Neural progenitor cell (in vitro differentiated cells): ENCODE results near the gene DUSP6. TPM values are rescaled to one million over a fixed set of nuclear protein-coding genes. Genes with fewer than 3 reads are reported as not detected.
"Not testable (repeated sequence)": the region's sequence is repeated elsewhere in the genome, so short reads cannot be mapped to it uniquely, and the experiment has no call there.

Experiments
- DNase-seq: peaks from one replicate; pipeline ENCODE4 v3.0.0-alpha.2; 2016; ENCODE audit warnings: low spot score
- H2AFZ ChIP-seq: fragments of 200-600 bp; sonication (generic); replicated peaks from 2 replicates; pipeline ENCODE4 v1.6.1; 2016; ENCODE audit warnings: antibody characterized with exemption
- H3F3A ChIP-seq: fragments of 200-600 bp; sonication (generic); 2 replicates; pipeline ENCODE4 v1.6.1; 2016; ENCODE audit warnings: antibody characterized with exemption, low read depth
- H3K27ac ChIP-seq: fragments of 200-600 bp; sonication (generic); 2 replicates; pipeline ENCODE4 v1.5.1; 2016; ENCODE audit warnings: mild to moderate bottlenecking
- H3K27me3 ChIP-seq: fragments of 200-600 bp; sonication (generic); 2 replicates; pipeline ENCODE4 v1.6.1; 2016; ENCODE audit warnings: mild to moderate bottlenecking, moderate library complexity
- H3K36me3 ChIP-seq: fragments of 200-600 bp; sonication (generic); 2 replicates; pipeline ENCODE4 v1.5.1; 2016
- H3K4me1 ChIP-seq: fragments of 200-600 bp; sonication (generic); 2 replicates; pipeline ENCODE4 v1.6.1; 2016; ENCODE audit warnings: mixed run types
- H3K4me2 ChIP-seq: fragments of 200-600 bp; sonication (generic); 2 replicates; pipeline ENCODE4 v1.6.1; 2016
- H3K4me3 ChIP-seq: fragments of 200-600 bp; sonication (generic); 2 replicates; pipeline ENCODE4 v1.5.1; 2016
- H3K79me2 ChIP-seq: fragments of 200-600 bp; sonication (generic); 2 replicates; pipeline ENCODE4 v1.6.1; 2016; ENCODE audit warnings: low read depth
- H3K9ac ChIP-seq: fragments of 200-600 bp; sonication (generic); 2 replicates; pipeline ENCODE4 v1.6.1; 2016
- H3K9me3 ChIP-seq: fragments of 200-600 bp; sonication (generic); 2 replicates; pipeline ENCODE4 v1.5.1; 2016; ENCODE audit warnings: low read depth
- H4K20me1 ChIP-seq: fragments of 200-600 bp; sonication (generic); 2 replicates; pipeline ENCODE4 v1.6.1; 2016; ENCODE audit warnings: low read depth
- H3K27ac Mint-ChIP-seq: 3 replicates; pipeline ENCODE4 v1.8.0; 2021; ENCODE audit warnings: mixed read lengths
- H3K27me3 Mint-ChIP-seq: 2 replicates; pipeline ENCODE4 v1.8.0; 2022; ENCODE audit warnings: low read depth, mild to moderate bottlenecking, inconsistent platforms, moderate library complexity, mixed read lengths; ENCODE audit not compliant: insufficient read depth
- H3K36me3 Mint-ChIP-seq: 3 replicates; pipeline ENCODE4 v1.8.0; 2021; ENCODE audit warnings: mixed read lengths
- H3K4me1 Mint-ChIP-seq: 3 replicates; pipeline ENCODE4 v1.8.0; 2021; ENCODE audit warnings: mixed read lengths
- H3K4me3 Mint-ChIP-seq: 3 replicates; pipeline ENCODE4 v1.8.0; 2021; ENCODE audit warnings: mild to moderate bottlenecking, moderate library complexity, mixed read lengths
- H3K9me3 Mint-ChIP-seq: 3 replicates; pipeline ENCODE4 v1.8.0; 2020; ENCODE audit warnings: mixed read lengths
- CTCF ChIP-seq: fragments of 200-600 bp; sonication (generic); IDR thresholded peaks from 2 replicates; pipeline ENCODE4 v1.5.1; 2017; ENCODE audit warnings: antibody characterized with exemption, mild to moderate bottlenecking
- EZH2 ChIP-seq: fragments of 200-600 bp; sonication (generic); IDR thresholded peaks from 2 replicates; pipeline ENCODE4 v1.6.1; 2017; ENCODE audit warnings: antibody characterized with exemption, mild to moderate bottlenecking, moderate library complexity
- EZH2phosphoT487 ChIP-seq: fragments of 200-600 bp; sonication (generic); IDR thresholded peaks from 2 replicates; pipeline ENCODE4 v1.6.1; 2017; ENCODE audit warnings: antibody characterized with exemption
- total RNA-seq: library from RNA; depleted of rRNA; stranded (reverse); fragments of >200 nt; gene quantifications from 2 replicates; pipeline ENCODE4 v1.2.3, GENCODE V29; 2015; ENCODE audit warnings: low replicate concordance

DUSP6 gene
- total RNA-seq, 1 donor from 2014 or later = 12.5 TPM

GRCh38 chr12:89339526-89339925 lies 12.8 kb downstream of the DUSP6 start:
- TF ChIP-seq EZH2 (no peak), CTCF (no peak), EZH2phosphoT487 (no peak)
- no peaks in the 10 kb centered on the region for H3K27me3 Mint-ChIP-seq
- no peak for DNase-seq

GRCh38 chr12:89337136-89337535 lies 15.2 kb downstream of the DUSP6 start:
- not testable (repeated sequence) for H3K36me3 Mint-ChIP-seq, H3K4me3 ChIP-seq, H3K9ac ChIP-seq, H3K36me3 ChIP-seq, H3K27ac Mint-ChIP-seq, H3K27ac ChIP-seq, H3K4me3 Mint-ChIP-seq, H4K20me1 ChIP-seq, H2AFZ ChIP-seq, DNase-seq, H3K79me2 ChIP-seq, H3K9me3 Mint-ChIP-seq, H3K9me3 ChIP-seq, H3K27me3 ChIP-seq, H3F3A ChIP-seq, H3K27me3 Mint-ChIP-seq, H3K4me2 ChIP-seq
- peaks cover 18% of the 10 kb centered on the region for H3K4me1 ChIP-seq
- H3K4me1 Mint-ChIP-seq = peaks cover 26% of the 10 kb centered on the region

More at GRCh38 chr12:89339526-89339925, 12.8 kb downstream of the DUSP6 start:
- Histone ChIP-seq H3K9me3 (no peaks in the 10 kb centered on the region), H3K4me3 (no peak overlapping the region), H3K27ac (no peak overlapping the region), H3K4me2 (no peak overlapping the region), H4K20me1 (no peaks in the 10 kb centered on the region), H3K79me2 (no peaks in the 10 kb centered on the region), H3F3A (peaks cover 2% of the 10 kb centered on the region), H2AFZ (no peak overlapping the region), H3K27me3 (no peaks in the 10 kb centered on the region), H3K36me3 (no peaks in the 10 kb centered on the region), H3K4me1 (peaks cover 18% of the 10 kb centered on the region), H3K9ac (no peak overlapping the region)
- Mint-ChIP-seq H3K27ac (no peak overlapping the region), H3K4me3 (no peak overlapping the region), H3K4me1 (peaks cover 38% of the 10 kb centered on the region), H3K36me3 (peaks cover 3% of the 10 kb centered on the region), H3K9me3 (peaks cover 9% of the 10 kb centered on the region)

GRCh38 chr12:89335452-89336244 lies 16.7 kb downstream of the DUSP6 start:
- H3K79me2 ChIP-seq = no peaks in the 10 kb centered on the region
- H3K36me3 Mint-ChIP-seq = peaks cover 1% of the 10 kb centered on the region
- H3K4me3 Mint-ChIP-seq = peak overlapping the region; percentile 5
- H3K9ac ChIP-seq = no peak overlapping the region
- no peaks in the 10 kb centered on the region for H3K36me3 ChIP-seq
- no peak overlapping the region for H3K4me2 ChIP-seq
- no peaks in the 10 kb centered on the region for H3K27me3 Mint-ChIP-seq
- H3K27ac Mint-ChIP-seq = peak overlapping the region; percentile 28
- no peaks in the 10 kb centered on the region for H3F3A ChIP-seq
- TF ChIP-seq EZH2phosphoT487 (no peak), CTCF (no peak), EZH2 (no peak)
- no peak for DNase-seq
- peaks cover 5% of the 10 kb centered on the region for H3K9me3 Mint-ChIP-seq
- H3K9me3 ChIP-seq = peaks cover 5% of the 10 kb centered on the region
- H4K20me1 ChIP-seq = no peaks in the 10 kb centered on the region
- no peak overlapping the region for H2AFZ ChIP-seq
- peaks cover 23% of the 10 kb centered on the region for H3K4me1 Mint-ChIP-seq
- peaks cover 18% of the 10 kb centered on the region for H3K4me1 ChIP-seq
- no peak overlapping the region for H3K4me3 ChIP-seq
- H3K27ac ChIP-seq = no peak overlapping the region
- H3K27me3 ChIP-seq = no peaks in the 10 kb centered on the region

GRCh38 chr12:89334548-89335169 lies 17.6 kb downstream of the DUSP6 start:
- Mint-ChIP-seq H3K27ac (no peak overlapping the region), H3K4me1 (peaks cover 23% of the 10 kb centered on the region), H3K36me3 (peaks cover 1% of the 10 kb centered on the region), H3K27me3 (no peaks in the 10 kb centered on the region), H3K9me3 (peaks cover 8% of the 10 kb centered on the region), H3K4me3 (no peak overlapping the region)
- H3K4me1 ChIP-seq = peaks cover 18% of the 10 kb centered on the region
- H3K4me3 ChIP-seq = no peak overlapping the region
- H3K79me2 ChIP-seq = no peaks in the 10 kb centered on the region
- H4K20me1 ChIP-seq = no peaks in the 10 kb centered on the region
- no peak overlapping the region for H3K4me2 ChIP-seq
- no peaks in the 10 kb centered on the region for H3K27me3 ChIP-seq
- DNase-seq = no peak
- H2AFZ ChIP-seq = no peak overlapping the region
- H3K9me3 ChIP-seq = peaks cover 9% of the 10 kb centered on the region
- H3K27ac ChIP-seq = no peak overlapping the region
- H3K36me3 ChIP-seq = no peaks in the 10 kb centered on the region
- TF ChIP-seq EZH2phosphoT487 = no peak
- TF ChIP-seq EZH2 = no peak
- TF ChIP-seq CTCF = no peak
- no peak overlapping the region for H3K9ac ChIP-seq
- no peaks in the 10 kb centered on the region for H3F3A ChIP-seq
